GM12878 (cell line): ENCODE results near the gene GPI. TPM values are rescaled to one million over a fixed set of nuclear protein-coding genes. Genes with fewer than 3 reads are reported as not detected.

Source experiments
- ATF2 ChIP-seq: IDR thresholded peaks from 2 replicates; pipeline ENCODE4 v1.6.1; 2012; ENCODE audit warnings: low read length, inconsistent platforms
- BHLHE40 ChIP-seq, 2 experiments: fragments of 450-650 bp in 1 of 2; IDR thresholded peaks; 2 replicates each; pipeline ENCODE4 v1.6.1; 2011 to 2017; ENCODE audit warnings: low read depth in 2 of 2, borderline replicate concordance in 1 of 2, improper control_type of control experiment in 1 of 2, low read length in 1 of 2, mild to moderate bottlenecking in 1 of 2
- BRCA1 ChIP-seq: IDR thresholded peaks from 2 replicates; pipeline ENCODE4 v1.6.1; 2011; ENCODE audit warnings: low read depth, low read length, improper control_type of control experiment
- CBX3 ChIP-seq: fragments of 200-600 bp; sonication (generic); IDR thresholded peaks from 2 replicates; pipeline ENCODE4 v1.6.1; 2016; ENCODE audit warnings: low read depth, borderline replicate concordance
- CHD4 ChIP-seq: fragments of 200-600 bp; sonication (generic); IDR thresholded peaks from 2 replicates; pipeline ENCODE4 v1.6.1; 2016; ENCODE audit warnings: mild to moderate bottlenecking
- EED ChIP-seq: sonication (generic); IDR thresholded peaks from 2 replicates; pipeline ENCODE4 v1.6.1; 2016; ENCODE audit warnings: antibody characterized with exemption, low read depth
- ESRRA ChIP-seq: IDR thresholded peaks from 2 replicates; pipeline ENCODE4 v1.6.1; 2012; ENCODE audit warnings: mild to moderate bottlenecking, low read length, improper control_type of control experiment
- HCFC1 ChIP-seq: fragments of 150-350 bp; IDR thresholded peaks from 2 replicates; pipeline ENCODE4 v1.6.1; 2014; ENCODE audit warnings: low read length
- HDAC2 ChIP-seq: fragments of 200-600 bp; sonication (generic); IDR thresholded peaks from 2 replicates; pipeline ENCODE4 v1.6.1; 2017
- IKZF2 ChIP-seq, 2 experiments: fragments of 450-650 bp; IDR thresholded peaks; 2 replicates each; pipeline ENCODE4 v1.6.1; 2017; ENCODE audit warnings: mild to moderate bottlenecking in 2 of 2, moderate library complexity in 2 of 2
- IRF4 ChIP-seq: IDR thresholded peaks from 2 replicates; pipeline ENCODE4 v1.6.1; 2011; ENCODE audit warnings: low read depth, low read length
- MAX ChIP-seq: IDR thresholded peaks from 2 replicates; pipeline ENCODE4 v1.6.1; 2012; ENCODE audit warnings: low read depth, low read length, improper control_type of control experiment
- MEF2B ChIP-seq: fragments of 450-650 bp; IDR thresholded peaks from 2 replicates; pipeline ENCODE4 v1.6.1; 2018; ENCODE audit warnings: mild to moderate bottlenecking, moderate library complexity; ENCODE audit not compliant: partially characterized antibody, poor library complexity, severe bottlenecking
- MXI1 ChIP-seq: fragments of 150-350 bp; IDR thresholded peaks from 2 replicates; pipeline ENCODE4 v1.6.1; 2011; ENCODE audit warnings: low read depth, mild to moderate bottlenecking, inconsistent platforms, low read length, improper control_type of control experiment
- POLR2AphosphoS2 ChIP-seq: IDR thresholded peaks from 2 replicates; pipeline ENCODE4 v1.6.1; 2011; ENCODE audit warnings: low read depth, mild to moderate bottlenecking, low read length, improper control_type of control experiment, moderate library complexity
- REST ChIP-seq: IDR thresholded peaks from 2 replicates; pipeline ENCODE4 v1.6.1; 2012; ENCODE audit warnings: mild to moderate bottlenecking, low read depth, low read length
- RFX5 ChIP-seq: IDR thresholded peaks from 2 replicates; pipeline ENCODE4 v1.6.1; 2011; ENCODE audit warnings: low read depth, low read length, improper control_type of control experiment
- USF2 ChIP-seq: IDR thresholded peaks from 2 replicates; pipeline ENCODE4 v1.6.1; 2011; ENCODE audit warnings: low read depth, low read length, improper control_type of control experiment, borderline replicate concordance
- ZBTB40 ChIP-seq: fragments of 450-650 bp; IDR thresholded peaks from 2 replicates; pipeline ENCODE4 v1.6.1; 2016; ENCODE audit warnings: mild to moderate bottlenecking, moderate library complexity, borderline replicate concordance
- polyA plus RNA-seq, 11 experiments: library from polyadenylated mRNA; depleted of rRNA in 4 of 11; unstranded in 6 of 11; stranded (reverse) in 5 of 11; fragments of >200 nt; fragmentation: Nextera tagmentation in 4 of 11; fragmentation: Illumina TruSeq in 1 of 11; extraction: Ambion mirVana in 4 of 11; extraction: Trizol in 1 of 11; gene quantifications; 1 replicate in 1 of 11; 2 replicates in 10 of 11; pipeline versions ENCODE4 v1.2.1 to v1.2.3, GENCODE V29; 2011 to 2016; ENCODE audit warnings: inconsistent platforms in 2 of 11, missing spikeins in 2 of 11, low read depth in 1 of 11
- total RNA-seq, 4 experiments: library from RNA; depleted of rRNA in 3 of 4; stranded (reverse); fragments of >200 nt in 3 of 4; fragmentation: Illumina TruSeq in 1 of 4; extraction: Trizol in 1 of 4; gene quantifications; 2 replicates each; pipeline versions ENCODE4 v1.2.1 to v1.2.3, GENCODE V29; 2013 to 2021

Gene GPI
- total and polyA plus RNA-seq, 10 of the 15 experiments (the other 5 are each of a cell fraction or from before 2014, with no cell fraction given): 124 to 400 (median 190) TPM

GRCh38 chr19:34359140-34359953, 5.6 kb upstream of the GPI start (continued):
- peak; percentile 73 for TF ChIP-seq ZBTB40
- peak; percentile 65; the same call in 1 of the 2 replicates for TF ChIP-seq POLR2AphosphoS2
- TF ChIP-seq MEF2B: no peak
- TF ChIP-seq RFX5: peak; percentile 10; the same call in 1 of the 2 replicates
- TF ChIP-seq BHLHE40 (IDR thresholded peaks at IDR 0.05; ENCODE audit: borderline replicate concordance in 1 of 2, low read depth in 2 of 2, low read length in 1 of 2): peak; percentile 100
- no peak for TF ChIP-seq CHD4
- no peak for TF ChIP-seq EED
- no peak for TF ChIP-seq BRCA1
- TF ChIP-seq CBX3: no peak
- TF ChIP-seq REST: no peak
- TF ChIP-seq HDAC2: no peak
- peak; percentile 78; the same call in 1 of the 2 replicates for TF ChIP-seq MXI1
- no peak for TF ChIP-seq ESRRA
- TF ChIP-seq USF2: no peak; the same call in 1 of the 2 replicates
- TF ChIP-seq HCFC1: peak; percentile 38; the same call in 1 of the 2 replicates
- no peak for TF ChIP-seq ATF2
- peak; percentile 24 to 49; a peak in 2 of 4 replicates for TF ChIP-seq IKZF2 (IDR thresholded peaks at IDR 0.05)
- no peak for TF ChIP-seq IRF4
- peak; percentile 85 for TF ChIP-seq MAX
